H9 (cell line): ENCODE measurements around the gene RNU7-1. TPM values are rescaled to one million over a fixed set of nuclear protein-coding genes. Genes with fewer than 3 reads are reported as not detected.

Source experiments
- DNase-seq: peaks from one replicate; pipeline ENCODE4 v3.0.0-alpha.2; 2017
- H2AFZ ChIP-seq: one replicate; pipeline ENCODE4 v1.6.1; 2013; ENCODE audit warnings: mild to moderate bottlenecking, low read length, control low read depth, moderate library complexity
- H2AK5ac ChIP-seq: 2 replicates; pipeline ENCODE4 v1.6.1; 2013; ENCODE audit warnings: low read length, control low read depth, mixed read lengths; ENCODE audit not compliant: insufficient read length
- H2BK120ac ChIP-seq: one replicate; pipeline ENCODE4 v1.6.1; 2013; ENCODE audit warnings: low read depth, mild to moderate bottlenecking, low read length, control low read depth, inconsistent platforms; ENCODE audit not compliant: poor library complexity, severe bottlenecking
- H2BK12ac ChIP-seq: 2 replicates; pipeline ENCODE4 v1.6.1; 2013; ENCODE audit warnings: low read length, control low read depth, mixed read lengths, low read depth; ENCODE audit not compliant: insufficient read length
- H2BK15ac ChIP-seq: 2 replicates; pipeline ENCODE4 v1.6.1; 2013; ENCODE audit warnings: low read depth, low read length, control low read depth
- H2BK20ac ChIP-seq: one replicate; pipeline ENCODE4 v1.6.1; 2013; ENCODE audit warnings: low read depth, mild to moderate bottlenecking, low read length, control low read depth, inconsistent platforms; ENCODE audit not compliant: poor library complexity, severe bottlenecking
- H2BK5ac ChIP-seq: 2 replicates; pipeline ENCODE4 v1.6.1; 2013; ENCODE audit warnings: low read length, control low read depth, mixed read lengths; ENCODE audit not compliant: insufficient read length
- H3K14ac ChIP-seq: 2 replicates; pipeline ENCODE4 v1.6.1; 2013; ENCODE audit warnings: low read length, control low read depth; ENCODE audit not compliant: insufficient read depth
- H3K18ac ChIP-seq: 2 replicates; pipeline ENCODE4 v1.6.1; 2013; ENCODE audit warnings: low read depth, mild to moderate bottlenecking, mixed read lengths, low read length, control low read depth; ENCODE audit not compliant: insufficient read length
- H3K23ac ChIP-seq: 2 replicates; pipeline ENCODE4 v1.6.1; 2013; ENCODE audit warnings: low read length, control low read depth, mixed read lengths, low read depth; ENCODE audit not compliant: insufficient read length
- H3K23me2 ChIP-seq: 2 replicates; pipeline ENCODE4 v1.6.1; 2013; ENCODE audit warnings: low read depth, mild to moderate bottlenecking, mixed read lengths, low read length, control low read depth; ENCODE audit not compliant: insufficient read length, poor library complexity, severe bottlenecking
- H3K27ac ChIP-seq: 2 replicates; pipeline ENCODE4 v1.5.1; 2013; ENCODE audit warnings: low read length, control low read depth, mixed read lengths, low read depth; ENCODE audit not compliant: insufficient read length
- H3K27me3 ChIP-seq: 2 replicates; pipeline ENCODE4 v1.6.1; 2013; ENCODE audit warnings: low read length, control low read depth, inconsistent platforms; ENCODE audit not compliant: insufficient read depth
- H3K4ac ChIP-seq: 2 replicates; pipeline ENCODE4 v1.6.1; 2013; ENCODE audit warnings: low read depth, mild to moderate bottlenecking, control low read depth, inconsistent platforms, low read length, moderate library complexity
- H3K4me1 ChIP-seq: 2 replicates; pipeline ENCODE4 v1.6.1; 2013; ENCODE audit warnings: low read length, control low read depth, inconsistent platforms; ENCODE audit not compliant: insufficient read depth
- H3K4me2 ChIP-seq: 2 replicates; pipeline ENCODE4 v1.6.1; 2013; ENCODE audit warnings: low read length, control low read depth, mixed read lengths; ENCODE audit not compliant: insufficient read length, insufficient read depth
- H3K56ac ChIP-seq: 2 replicates; pipeline ENCODE4 v1.6.1; 2013; ENCODE audit warnings: low read depth, mild to moderate bottlenecking, mixed read lengths, low read length, control low read depth; ENCODE audit not compliant: insufficient read length
- H3K79me1 ChIP-seq: 2 replicates; pipeline ENCODE4 v1.6.1; 2013; ENCODE audit warnings: low read depth, mild to moderate bottlenecking, moderate library complexity, low read length, control low read depth, inconsistent platforms; ENCODE audit not compliant: insufficient read depth, poor library complexity, severe bottlenecking
- H3K79me2 ChIP-seq: 2 replicates; pipeline ENCODE4 v1.6.1; 2013; ENCODE audit warnings: low read length, control low read depth, inconsistent platforms; ENCODE audit not compliant: insufficient read depth
- H3K9ac ChIP-seq: 2 replicates; pipeline ENCODE4 v1.6.1; 2013; ENCODE audit warnings: low read length, control low read depth, mixed read lengths; ENCODE audit not compliant: insufficient read length; ENCODE audit errors: extremely low read depth
- H3K9me3 ChIP-seq: one replicate; pipeline ENCODE4 v1.6.1; 2013; ENCODE audit warnings: low read depth, low read length, inconsistent platforms; ENCODE audit not compliant: control insufficient read depth
- H3T11ph ChIP-seq: one replicate; pipeline ENCODE4 v1.6.1; 2013; ENCODE audit warnings: mild to moderate bottlenecking, low read length, control low read depth, inconsistent platforms
- H4K20me1 ChIP-seq: one replicate; pipeline ENCODE4 v1.6.1; 2013; ENCODE audit not compliant: control insufficient read depth, insufficient read length, insufficient read depth
- H4K5ac ChIP-seq: 2 replicates; pipeline ENCODE4 v1.6.1; 2013; ENCODE audit warnings: low read depth, mild to moderate bottlenecking, mixed read lengths, low read length, control low read depth; ENCODE audit not compliant: insufficient read length
- H4K8ac ChIP-seq: replicated peaks from 2 replicates; pipeline ENCODE4 v1.6.1; 2013; ENCODE audit warnings: low read length, control low read depth, mixed read lengths, low read depth; ENCODE audit not compliant: insufficient read length
- H4K91ac ChIP-seq: 2 replicates; pipeline ENCODE4 v1.6.1; 2013; ENCODE audit warnings: low read depth, mild to moderate bottlenecking, moderate library complexity, mixed read lengths, low read length, control low read depth; ENCODE audit not compliant: insufficient read length
- H3K27ac Mint-ChIP-seq, 3 experiments: 2 replicates in 2 of 3; 3 replicates in 1 of 3; pipeline ENCODE4 v1.8.0; 2020 to 2021; ENCODE audit warnings: mixed read lengths in 3 of 3, mild to moderate bottlenecking in 1 of 3, moderate library complexity in 1 of 3
- H3K27me3 Mint-ChIP-seq: 2 replicates; pipeline ENCODE4 v1.8.0; 2021; ENCODE audit warnings: low read depth, mild to moderate bottlenecking, moderate library complexity, mixed read lengths
- H3K36me3 Mint-ChIP-seq, 3 experiments: 2 replicates in 2 of 3; 3 replicates in 1 of 3; pipeline ENCODE4 v1.8.0; 2020 to 2021; ENCODE audit warnings: low read depth in 3 of 3, mixed read lengths in 3 of 3; ENCODE audit not compliant: insufficient read depth in 1 of 3
- H3K4me1 Mint-ChIP-seq, 2 experiments: 2 replicates each; pipeline ENCODE4 v1.8.0; 2020; ENCODE audit warnings: mixed read lengths in 2 of 2
- H3K4me3 Mint-ChIP-seq, 2 experiments: 2 replicates in 1 of 2; 3 replicates in 1 of 2; pipeline ENCODE4 v1.8.0; 2020 to 2021; ENCODE audit warnings: mild to moderate bottlenecking in 2 of 2, mixed read lengths in 2 of 2, moderate library complexity in 1 of 2
- H3K9me3 Mint-ChIP-seq, 2 experiments: 2 replicates in 1 of 2; 3 replicates in 1 of 2; pipeline ENCODE4 v1.8.0; 2020; ENCODE audit warnings: mild to moderate bottlenecking in 2 of 2, mixed read lengths in 2 of 2, moderate library complexity in 1 of 2
- WGBS: extraction: QIAGEN DNeasy Blood & Tissue Kit; methylation state at CpG from one replicate; pipeline ENCODE4 v1.1.7; 2013; ENCODE audit warnings: missing lambda C conversion rate, low lambda C conversion rate, mixed read lengths; ENCODE audit not compliant: insufficient read length; ENCODE audit errors: extremely low coverage; 5-methylcytosine and 5-hydroxymethylcytosine counted together
- total RNA-seq: library from RNA; stranded (reverse); gene quantifications from 2 replicates; pipeline ENCODE4 v1.2.1, GENCODE V29; 2021
- TF ChIP-seq, protein P1 (sequence below): fragments of 200-600 bp; sonication (generic); conservative IDR thresholded peaks from 3 replicates; pipeline ENCODE4 v1.8.0; 2021; ENCODE audit warnings: antibody characterized with exemption, mild to moderate bottlenecking

RNU7-1 gene
- total RNA-seq, 1 experiment from 2014 or later, result not detected

GRCh38 chr12:6923003-6923732, 20.4 kb upstream of the RNU7-1 start:
- no peak overlapping the region for H3K23ac ChIP-seq
- Mint-ChIP-seq H3K36me3 (peaks cover 23 to 44% (median 43%) of the 10 kb centered on the region in 3 experiments), H3K27ac (peak overlapping the region in 2 of 3 experiments; percentile 66 to 99; a peak in 4 of 7 replicates), H3K4me1 (peaks cover 45 to 49% of the 10 kb centered on the region in 2 experiments), H3K27me3 (peaks cover 1% of the 10 kb centered on the region; the same call in 1 of the 2 replicates), H3K4me3 (no peak overlapping the region; a peak in 1 of 5 replicates), H3K9me3 (peaks cover 0 to 2% of the 10 kb centered on the region in 2 experiments; a peak in 1 of 5 replicates)
- no peak overlapping the region for H4K91ac ChIP-seq
- no peak overlapping the region for H2BK12ac ChIP-seq
- no peak overlapping the region for H3K4me2 ChIP-seq
- no peak overlapping the region for H3K9ac ChIP-seq
- no peak overlapping the region for H2BK15ac ChIP-seq
- H3K56ac ChIP-seq, result no peak overlapping the region
- no peak for DNase-seq
- TF ChIP-seq, protein P1, sequence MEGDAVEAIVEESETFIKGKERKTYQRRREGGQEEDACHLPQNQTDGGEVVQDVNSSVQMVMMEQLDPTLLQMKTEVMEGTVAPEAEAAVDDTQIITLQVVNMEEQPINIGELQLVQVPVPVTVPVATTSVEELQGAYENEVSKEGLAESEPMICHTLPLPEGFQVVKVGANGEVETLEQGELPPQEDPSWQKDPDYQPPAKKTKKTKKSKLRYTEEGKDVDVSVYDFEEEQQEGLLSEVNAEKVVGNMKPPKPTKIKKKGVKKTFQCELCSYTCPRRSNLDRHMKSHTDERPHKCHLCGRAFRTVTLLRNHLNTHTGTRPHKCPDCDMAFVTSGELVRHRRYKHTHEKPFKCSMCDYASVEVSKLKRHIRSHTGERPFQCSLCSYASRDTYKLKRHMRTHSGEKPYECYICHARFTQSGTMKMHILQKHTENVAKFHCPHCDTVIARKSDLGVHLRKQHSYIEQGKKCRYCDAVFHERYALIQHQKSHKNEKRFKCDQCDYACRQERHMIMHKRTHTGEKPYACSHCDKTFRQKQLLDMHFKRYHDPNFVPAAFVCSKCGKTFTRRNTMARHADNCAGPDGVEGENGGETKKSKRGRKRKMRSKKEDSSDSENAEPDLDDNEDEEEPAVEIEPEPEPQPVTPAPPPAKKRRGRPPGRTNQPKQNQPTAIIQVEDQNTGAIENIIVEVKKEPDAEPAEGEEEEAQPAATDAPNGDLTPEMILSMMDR, result no peak
- H3K27me3 ChIP-seq, result no peaks in the 10 kb centered on the region
- H2BK5ac ChIP-seq, result no peak overlapping the region
- H3K23me2 ChIP-seq, result peaks cover 20% of the 10 kb centered on the region
- peaks cover 3% of the 10 kb centered on the region; the same call in 1 of the 2 replicates for H3K4me1 ChIP-seq
- no CpG with 5 or more reads among the region's 10 CpGs for WGBS
- no peak overlapping the region for H3K14ac ChIP-seq
- H3T11ph ChIP-seq, result no peak overlapping the region
- no peak overlapping the region for H2AK5ac ChIP-seq
- no peaks in the 10 kb centered on the region for H3K9me3 ChIP-seq
- H3K79me2 ChIP-seq, result no peaks in the 10 kb centered on the region
- H3K27ac ChIP-seq, result no peak overlapping the region
- no peak overlapping the region for H2BK20ac ChIP-seq
- H4K8ac ChIP-seq, result no peak overlapping the region
- no peaks in the 10 kb centered on the region for H3K79me1 ChIP-seq
- H2BK120ac ChIP-seq, result no peak overlapping the region
- no peak overlapping the region for H4K5ac ChIP-seq
- no peak overlapping the region for H3K18ac ChIP-seq
- H3K4ac ChIP-seq, result no peak overlapping the region
- no peak overlapping the region for H2AFZ ChIP-seq
- no peaks in the 10 kb centered on the region for H4K20me1 ChIP-seq
